ENCODE measurements around the gene RIPPLY2. TPM values are rescaled to one million over a fixed set of nuclear protein-coding genes. Genes with fewer than 3 reads are reported as not detected.

RIPPLY2 gene
- total RNA-seq, 2 donors from 2014 or later = 0.07 to 1.2 TPM

GRCh38 chr6:83808005-83808404 is 45.2 kb upstream of the RIPPLY2 start:
- no peaks in the 10 kb centered on the region for H3K36me3 Mint-ChIP-seq (ENCODE audit: low read depth)
- TF ChIP-seq CTCF (conservative IDR thresholded peaks at IDR 0.05) = no peak
- DNase-seq = no peak
- Histone ChIP-seq H3K27ac (ENCODE audit: low read depth, low read length) (no peak overlapping the region), H3K27me3 (ENCODE audit: control insufficient read depth, insufficient read depth, low read length, poor library complexity, severe bottlenecking) (no peaks in the 10 kb centered on the region), H3K36me3 (ENCODE audit: control insufficient read depth, insufficient read depth, low read length) (no peaks in the 10 kb centered on the region), H3K4me1 (ENCODE audit: control insufficient read depth, insufficient read depth, low read length) (no peaks in the 10 kb centered on the region), H3K9ac (ENCODE audit: extremely low read depth, low read length, poor library complexity, severe bottlenecking) (no peak overlapping the region), H3K9me3 (ENCODE audit: control insufficient read depth, low read length) (no peaks in the 10 kb centered on the region), H3K4me3 (ENCODE audit: low read length) (no peak overlapping the region)
- H3K4me1 Mint-ChIP-seq = no peaks in the 10 kb centered on the region
- no peak overlapping the region for H3K27ac Mint-ChIP-seq
- no peaks in the 10 kb centered on the region for H3K27me3 Mint-ChIP-seq (ENCODE audit: insufficient read depth)
- no peak overlapping the region for H3K4me3 Mint-ChIP-seq
- peaks cover 5% of the 10 kb centered on the region for H3K9me3 Mint-ChIP-seq

GRCh38 chr6:83808926-83809325 is 44.2 kb upstream of the RIPPLY2 start:
- H3K27ac Mint-ChIP-seq = no peak overlapping the region
- no peaks in the 10 kb centered on the region for H3K36me3 Mint-ChIP-seq (ENCODE audit: low read depth)
- Histone ChIP-seq H3K27me3 (ENCODE audit: control insufficient read depth, insufficient read depth, low read length, poor library complexity, severe bottlenecking) (no peaks in the 10 kb centered on the region), H3K4me3 (ENCODE audit: low read length) (no peak overlapping the region), H3K36me3 (ENCODE audit: control insufficient read depth, insufficient read depth, low read length) (no peaks in the 10 kb centered on the region), H3K9ac (ENCODE audit: extremely low read depth, low read length, poor library complexity, severe bottlenecking) (no peak overlapping the region), H3K27ac (ENCODE audit: low read depth, low read length) (no peak overlapping the region), H3K9me3 (ENCODE audit: control insufficient read depth, low read length) (no peaks in the 10 kb centered on the region), H3K4me1 (ENCODE audit: control insufficient read depth, insufficient read depth, low read length) (no peaks in the 10 kb centered on the region)
- no peak for TF ChIP-seq CTCF (conservative IDR thresholded peaks at IDR 0.05)
- peaks cover under 1% of the 10 kb centered on the region for H3K9me3 Mint-ChIP-seq
- WGBS, 2 experiments (ENCODE audit: insufficient coverage in 1 of 2, insufficient read length in 1 of 2) = 80 to 100% methylated on average over 1 to 3 of the region's 3 CpGs
- H3K4me1 Mint-ChIP-seq = no peaks in the 10 kb centered on the region
- H3K27me3 Mint-ChIP-seq (ENCODE audit: insufficient read depth) = no peaks in the 10 kb centered on the region
- no peak overlapping the region for H3K4me3 Mint-ChIP-seq
- no peak for DNase-seq

- no peaks in the 10 kb centered on the region for H3K9me3 ChIP-seq (ENCODE audit: control insufficient read depth, low read length)
- H3K36me3 ChIP-seq (ENCODE audit: control insufficient read depth, insufficient read depth, low read length) = no peaks in the 10 kb centered on the region
- H3K27ac ChIP-seq (ENCODE audit: low read depth, low read length) = no peak overlapping the region
- no peak for DNase-seq
- TF ChIP-seq CTCF (conservative IDR thresholded peaks at IDR 0.05) = no peak
- Mint-ChIP-seq H3K27ac (no peak overlapping the region), H3K9me3 (no peaks in the 10 kb centered on the region), H3K4me1 (peaks cover 4% of the 10 kb centered on the region), H3K4me3 (no peak overlapping the region), H3K36me3 (ENCODE audit: low read depth) (no peaks in the 10 kb centered on the region), H3K27me3 (ENCODE audit: insufficient read depth) (no peaks in the 10 kb centered on the region)
- H3K4me3 ChIP-seq (ENCODE audit: low read length) = no peak overlapping the region
- H3K4me1 ChIP-seq (ENCODE audit: control insufficient read depth, insufficient read depth, low read length) = no peaks in the 10 kb centered on the region
- no peak overlapping the region for H3K9ac ChIP-seq (ENCODE audit: extremely low read depth, low read length, poor library complexity, severe bottlenecking)
- H3K27me3 ChIP-seq (ENCODE audit: control insufficient read depth, insufficient read depth, low read length, poor library complexity, severe bottlenecking) = no peaks in the 10 kb centered on the region
Measured at GRCh38 chr6:83812595-83812994, 40.6 kb upstream of the RIPPLY2 start.
